GM23338 (cell line): ENCODE results near the gene CACNA2D4. TPM values are rescaled to one million over a fixed set of nuclear protein-coding genes. Genes with fewer than 3 reads are reported as not detected.

Experiments used
- ATAC-seq: fragments of 200-7000 bp; cut with Tn5 transposase; 3 replicates; pipeline ENCODE4 v1.9.1; 2020
- DNase-seq: peaks from one replicate; pipeline ENCODE4 v3.0.0-alpha.2; 2015; ENCODE audit warnings: low spot score
- H2AFZ ChIP-seq: fragments of 200-600 bp; sonication (generic); 2 replicates; pipeline ENCODE4 v1.8.0; 2016; ENCODE audit warnings: antibody characterized with exemption, mild to moderate bottlenecking, moderate library complexity
- H3F3A ChIP-seq: fragments of 200-600 bp; sonication (generic); replicated peaks from 2 replicates; pipeline ENCODE4 v1.8.0; 2017; ENCODE audit warnings: antibody characterized with exemption, mixed run types, low read depth
- H3K27ac ChIP-seq: fragments of 200-600 bp; sonication (generic); 2 replicates; pipeline ENCODE4 v1.6.1; 2016; ENCODE audit warnings: low read depth
- H3K27me3 ChIP-seq: fragments of 200-600 bp; sonication (generic); 2 replicates; pipeline ENCODE4 v1.8.0; 2016; ENCODE audit warnings: mild to moderate bottlenecking, mixed run types, moderate library complexity; ENCODE audit not compliant: insufficient read depth
- H3K36me3 ChIP-seq: fragments of 200-600 bp; sonication (generic); 2 replicates; pipeline ENCODE4 v1.8.0; 2016; ENCODE audit warnings: mild to moderate bottlenecking; ENCODE audit not compliant: insufficient read depth
- H3K4me1 ChIP-seq: fragments of 200-600 bp; sonication (generic); 2 replicates; pipeline ENCODE4 v1.8.0; 2016; ENCODE audit warnings: mild to moderate bottlenecking, moderate library complexity; ENCODE audit not compliant: insufficient read depth
- H3K4me2 ChIP-seq: fragments of 200-600 bp; sonication (generic); 2 replicates; pipeline ENCODE4 v1.7.1; 2017; ENCODE audit warnings: mixed run types
- H3K4me3 ChIP-seq: fragments of 200-600 bp; sonication (generic); 2 replicates; pipeline ENCODE4 v1.6.1; 2016; ENCODE audit warnings: mixed run types
- H3K79me2 ChIP-seq: fragments of 200-600 bp; sonication (generic); replicated peaks from 2 replicates; pipeline ENCODE4 v1.8.0; 2017; ENCODE audit warnings: mild to moderate bottlenecking; ENCODE audit not compliant: insufficient read depth
- H3K9me2 ChIP-seq: fragments of 200-600 bp; sonication (generic); 2 replicates; pipeline ENCODE4 v1.8.0; 2017; ENCODE audit not compliant: insufficient read depth
- H4K20me1 ChIP-seq: fragments of 200-600 bp; sonication (generic); replicated peaks from 2 replicates; pipeline ENCODE4 v1.8.0; 2017; ENCODE audit warnings: mild to moderate bottlenecking; ENCODE audit not compliant: insufficient read depth
- H3K27ac Mint-ChIP-seq: 2 replicates; pipeline ENCODE4 v1.8.0; 2020; ENCODE audit warnings: inconsistent platforms, mild to moderate bottlenecking, moderate library complexity, mixed read lengths
- H3K27me3 Mint-ChIP-seq: 3 replicates; pipeline ENCODE4 v1.8.0; 2022; ENCODE audit warnings: low read depth, mild to moderate bottlenecking, moderate library complexity, mixed read lengths, inconsistent platforms; ENCODE audit not compliant: insufficient read depth, poor library complexity
- H3K36me3 Mint-ChIP-seq: 3 replicates; pipeline ENCODE4 v1.8.0; 2021; ENCODE audit warnings: low read depth, mild to moderate bottlenecking, inconsistent platforms, moderate library complexity, mixed read lengths
- H3K4me1 Mint-ChIP-seq: 3 replicates; pipeline ENCODE4 v1.8.0; 2020; ENCODE audit warnings: mild to moderate bottlenecking, inconsistent platforms, mixed read lengths
- H3K4me3 Mint-ChIP-seq: 3 replicates; pipeline ENCODE4 v1.8.0; 2021; ENCODE audit warnings: moderate library complexity, mild to moderate bottlenecking, inconsistent platforms, mixed read lengths
- H3K9me3 Mint-ChIP-seq: 3 replicates; pipeline ENCODE4 v1.8.0; 2020; ENCODE audit warnings: moderate library complexity, mild to moderate bottlenecking, inconsistent platforms, mixed read lengths
- CREB1 ChIP-seq: fragments of 250-450 bp; sonication (Bioruptor Pico); IDR thresholded peaks from 2 replicates; pipeline ENCODE4 v1.5.0; 2020; ENCODE audit warnings: low read depth, mild to moderate bottlenecking, moderate library complexity
- ETS1 ChIP-seq: IDR thresholded peaks from 2 replicates; pipeline ENCODE4 v1.6.1; 2016; ENCODE audit warnings: antibody characterized with exemption
- EZH2 ChIP-seq: fragments of 200-600 bp; sonication (generic); IDR thresholded peaks from one replicate; pipeline ENCODE4 v1.8.0; 2017; ENCODE audit warnings: antibody characterized with exemption, mild to moderate bottlenecking, low read depth; ENCODE audit not compliant: unreplicated experiment
- EZH2phosphoT487 ChIP-seq: fragments of 200-600 bp; sonication (generic); IDR thresholded peaks from one replicate; pipeline ENCODE4 v1.8.1; 2018; ENCODE audit warnings: antibody characterized with exemption; ENCODE audit not compliant: unreplicated experiment
- NANOG ChIP-seq: IDR thresholded peaks from 2 replicates; pipeline ENCODE4 v1.6.1; 2016; ENCODE audit warnings: antibody characterized with exemption, borderline replicate concordance
- POLR2AphosphoS5 ChIP-seq: IDR thresholded peaks from 2 replicates; pipeline ENCODE4 v1.6.1; 2016; ENCODE audit warnings: antibody characterized with exemption, low read depth
- REST ChIP-seq: IDR thresholded peaks from one replicate; pipeline ENCODE4 v1.6.1; 2018; ENCODE audit warnings: antibody characterized with exemption; ENCODE audit not compliant: unreplicated experiment
- STAT1 ChIP-seq: IDR thresholded peaks from one replicate; pipeline ENCODE4 v1.6.1; 2016; ENCODE audit warnings: antibody characterized with exemption; ENCODE audit not compliant: unreplicated experiment
- ZNF462 ChIP-seq: fragments of 250-450 bp; sonication (Bioruptor Pico); IDR thresholded peaks from 2 replicates; pipeline ENCODE4 v1.5.0; 2020; ENCODE audit warnings: mild to moderate bottlenecking, moderate library complexity
- polyA plus RNA-seq: library from polyadenylated mRNA; unstranded; fragments of >200 nt; fragmentation: Nextera tagmentation; extraction: Ambion mirVana; gene quantifications from 2 replicates; pipeline ENCODE4 v1.2.1, GENCODE V29; 2016
- total RNA-seq: library from RNA; depleted of rRNA; stranded (reverse); fragments of >200 nt; shearing (Covaris generic); gene quantifications from 2 replicates; pipeline ENCODE4 v1.2.3, GENCODE V29; 2014

The CACNA2D4 gene
- total and polyA plus RNA-seq, 2 experiments from 2014 or later: 0.07 to 0.24 TPM

GRCh38 chr12:1857086-1857485 lies 61.4 kb downstream of the CACNA2D4 start:
- DNase-seq: no peak
- Histone ChIP-seq H3K4me2 (no peak overlapping the region), H3K36me3 (peaks cover 5% of the 10 kb centered on the region), H3K27ac (no peak overlapping the region), H3K79me2 (no peaks in the 10 kb centered on the region), H2AFZ (no peak overlapping the region), H4K20me1 (no peaks in the 10 kb centered on the region), H3K4me1 (no peaks in the 10 kb centered on the region), H3K27me3 (no peaks in the 10 kb centered on the region), H3K9me2 (no peaks in the 10 kb centered on the region), H3F3A (no peaks in the 10 kb centered on the region), H3K4me3 (no peak overlapping the region)
- Mint-ChIP-seq H3K27me3 (peaks cover 5% of the 10 kb centered on the region), H3K4me1 (no peaks in the 10 kb centered on the region; the same call in 2 of the 3 replicates), H3K9me3 (peaks cover 16% of the 10 kb centered on the region; the same call in 2 of the 3 replicates), H3K36me3 (no peaks in the 10 kb centered on the region; the same call in 2 of the 3 replicates), H3K4me3 (no peak overlapping the region), H3K27ac (no peak overlapping the region)
- no peak for ATAC-seq
- TF ChIP-seq REST: no peak
- no peak for TF ChIP-seq ZNF462 (CRISPR knock-in tag)
- no peak for TF ChIP-seq STAT1
- TF ChIP-seq EZH2phosphoT487: no peak
- TF ChIP-seq NANOG: no peak
- TF ChIP-seq POLR2AphosphoS5: no peak
- TF ChIP-seq CREB1 (CRISPR knock-in tag): no peak
- TF ChIP-seq EZH2: no peak
- no peak for TF ChIP-seq ETS1
